NCI-H2107 (cell line): Measurements from ENCODE around the gene AKR1D1.
"Not testable (repeated sequence)": the region's sequence is repeated elsewhere in the genome, so short reads cannot be mapped to it uniquely, and the experiment has no call there.

ENCODE experiments used
- DNase-seq: peaks from one replicate; lab custom pipeline; 2025; lab: John Stamatoyannopoulos, UW

Gene AKR1D1

GRCh38 chr7:138122162-138122561, 45.9 kb downstream of the AKR1D1 start:
- DNase-seq: no peak

GRCh38 chr7:138125119-138125518, 48.9 kb downstream of the AKR1D1 start:
- no peak for DNase-seq

GRCh38 chr7:138125598-138126111, 49.4 kb downstream of the AKR1D1 start:
- no peak for DNase-seq

GRCh38 chr7:138126928-138127327, 50.7 kb downstream of the AKR1D1 start:
- no peak for DNase-seq

DNA sequence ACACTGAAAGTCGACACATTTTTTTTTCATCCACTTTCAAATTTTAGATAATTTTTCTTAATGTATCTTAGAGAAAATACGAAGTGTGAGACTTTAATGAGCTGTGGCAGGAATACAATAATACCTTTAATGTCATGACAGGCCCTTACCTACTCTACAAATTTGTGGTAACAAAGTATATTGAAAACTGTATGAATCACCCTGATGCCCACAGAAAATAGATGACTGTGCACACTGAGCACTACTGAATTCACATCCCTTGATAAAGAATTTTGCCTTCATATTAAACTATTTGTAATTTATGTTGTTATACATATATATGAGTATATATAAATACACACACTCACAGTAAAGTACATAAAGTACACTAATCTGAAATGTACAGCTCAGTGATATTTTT, 51.7 kb downstream of the AKR1D1 start:
- no peak for DNase-seq

GRCh38 chr7:138129551-138130165, 53.4 kb downstream of the AKR1D1 start:
- DNase-seq: no peak

DNA sequence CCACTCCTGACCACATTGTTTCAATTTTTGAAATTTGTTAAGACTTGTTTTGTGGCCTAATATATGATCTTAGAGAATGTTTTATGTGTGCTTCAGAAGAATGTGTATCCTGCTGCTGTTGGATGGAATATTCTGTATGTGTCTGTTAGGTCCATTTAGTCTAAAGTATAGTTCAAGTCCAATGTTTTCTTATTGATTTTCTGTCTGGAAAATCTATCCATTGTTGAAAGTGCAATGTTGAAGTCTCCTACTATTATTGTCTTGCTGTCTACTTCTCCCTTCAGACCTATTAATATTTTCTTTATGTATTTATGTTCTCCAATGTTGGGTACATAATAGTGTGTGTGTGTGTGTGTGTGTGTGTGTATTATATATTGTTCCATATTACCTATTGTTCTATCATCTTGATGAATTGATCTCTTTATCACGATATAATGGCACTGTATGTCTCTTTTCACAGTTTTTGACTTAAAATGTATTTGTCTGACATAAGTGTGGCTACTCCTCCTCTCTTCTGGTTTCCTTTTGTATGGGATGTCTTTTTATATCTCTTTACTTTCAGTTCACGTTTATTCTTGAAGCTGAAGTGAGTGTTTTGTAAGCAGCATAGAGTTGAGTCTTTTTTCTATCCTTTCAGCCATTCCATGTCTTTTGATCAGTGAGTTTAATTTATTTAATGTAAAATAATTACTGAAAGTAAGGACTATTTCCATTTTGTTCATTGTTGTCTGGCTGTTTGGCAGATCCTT, 61.3 kb downstream of the AKR1D1 start:
- DNase-seq: no peak

GRCh38 chr7:138138244-138138643, 62.0 kb downstream of the AKR1D1 start:
- DNase-seq: no peak

DNA sequence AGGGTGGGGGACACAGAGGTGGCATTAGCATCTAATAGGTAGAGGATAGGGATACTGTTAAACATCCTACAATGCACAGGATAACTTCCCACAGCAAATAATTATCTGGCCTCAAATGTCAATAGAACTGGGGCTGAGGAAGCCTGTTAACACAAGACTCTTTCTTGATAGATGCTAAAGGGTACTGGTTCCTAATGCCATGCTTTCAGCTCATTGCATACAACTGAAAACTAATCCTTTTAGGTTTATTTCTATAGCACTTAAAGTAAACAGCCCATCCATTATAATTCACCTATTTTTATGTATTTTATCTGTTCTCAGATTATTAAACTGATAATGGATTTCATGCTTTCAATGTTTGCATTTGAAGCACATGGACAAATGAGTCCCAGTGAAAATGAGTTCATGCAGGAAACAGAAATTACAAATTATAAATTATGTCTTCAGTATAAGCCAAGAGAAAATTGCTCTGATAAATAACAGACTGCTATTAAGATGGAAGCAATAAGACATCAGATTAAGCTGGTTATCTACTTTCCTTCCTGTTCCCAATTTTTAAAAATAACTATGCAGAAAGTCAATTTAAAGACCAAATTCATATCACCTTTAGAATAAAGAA, 66.4 kb downstream of the AKR1D1 start:
- DNase-seq: no peak

GRCh38 chr7:138144958-138145357, 68.7 kb downstream of the AKR1D1 start:
- no peak for DNase-seq

DNA sequence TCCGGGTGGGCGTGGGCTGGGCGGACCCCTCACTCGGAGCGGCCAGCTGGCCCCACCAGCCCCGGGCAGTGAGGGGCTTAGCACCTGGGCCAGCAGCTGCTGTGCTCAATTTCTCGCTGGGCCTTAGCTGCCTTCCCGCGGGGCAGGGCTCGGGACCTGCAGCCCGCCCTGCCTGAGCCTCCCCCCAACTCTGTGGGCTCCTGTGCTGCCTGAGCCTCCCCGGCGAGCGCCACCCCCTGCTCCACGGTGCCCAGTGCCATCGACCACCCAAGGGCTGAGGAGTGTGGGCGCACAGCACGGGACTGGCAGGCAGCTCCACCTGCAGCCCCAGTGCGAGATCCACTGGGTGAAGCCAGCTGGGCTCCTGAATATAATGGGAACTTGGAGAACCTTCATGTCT, 70.0 kb downstream of the AKR1D1 start:
- DNase-seq: not testable (repeated sequence)

- DNase-seq: not testable (repeated sequence)
These were observed 70.8 kb downstream of the AKR1D1 start for GRCh38 chr7:138146757-138147734.

GRCh38 chr7:138151731-138152577, 75.7 kb downstream of the AKR1D1 start:
- no peak for DNase-seq

DNA sequence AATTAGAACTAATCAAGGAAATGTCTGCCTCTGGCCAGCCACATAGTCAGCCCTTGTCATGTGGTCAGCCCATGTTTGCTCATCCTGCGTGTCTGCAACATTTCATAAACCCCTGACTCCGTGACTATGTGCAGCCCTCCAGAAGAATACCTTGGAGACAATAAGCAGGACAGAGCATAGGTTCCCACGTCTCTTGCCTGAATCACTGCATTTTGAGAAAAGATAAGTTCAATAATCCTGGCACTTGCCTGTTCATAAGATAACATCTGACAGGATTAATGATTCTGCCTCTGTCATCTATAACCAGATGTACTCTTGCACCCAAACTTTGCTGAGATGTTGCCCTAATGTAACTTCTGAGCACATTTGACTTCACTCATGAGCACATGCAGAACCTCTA, 78.4 kb downstream of the AKR1D1 start:
- no peak for DNase-seq

- DNase-seq: no peak
These were observed 81.4 kb downstream of the AKR1D1 start for GRCh38 chr7:138157702-138158101.

DNA sequence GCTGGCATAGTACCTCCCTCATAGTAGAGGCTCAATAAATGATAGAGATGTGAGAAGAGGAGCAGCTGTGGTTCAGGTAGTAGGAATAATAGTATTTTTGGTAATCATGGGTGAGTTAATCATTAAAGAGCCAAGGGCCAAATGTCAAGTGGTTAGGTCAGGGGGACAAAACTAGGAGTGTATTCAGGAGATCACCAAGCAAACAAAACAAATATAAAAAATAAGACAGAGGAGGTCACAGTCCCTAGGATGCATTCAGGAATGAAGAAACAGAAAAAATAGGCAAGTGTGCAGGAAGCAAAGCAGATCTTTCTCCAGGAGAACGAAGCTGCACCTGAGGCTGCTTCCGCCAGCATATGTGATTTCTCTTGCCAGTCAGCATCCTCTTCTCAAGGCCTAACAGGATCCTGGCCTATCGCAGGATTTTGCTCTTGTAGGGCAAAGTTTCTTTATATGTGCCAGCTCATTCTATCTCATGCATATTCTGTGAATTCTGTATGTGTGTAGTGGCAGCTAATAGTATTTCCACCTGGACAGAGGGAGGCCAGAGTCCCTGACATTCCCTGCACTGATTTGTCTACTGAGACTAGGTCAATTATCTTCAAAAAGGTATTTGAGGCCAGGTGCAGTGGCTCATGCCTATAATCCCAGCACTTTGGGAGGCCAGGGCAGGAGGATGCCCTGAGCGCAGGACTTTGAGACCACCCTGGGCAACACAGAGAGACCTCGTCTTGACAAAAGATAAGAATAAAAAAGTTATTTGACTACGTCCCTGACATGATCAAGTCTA, 82.7 kb downstream of the AKR1D1 start:
- DNase-seq: no peak

- peak; percentile 85 for DNase-seq
These were observed 85.4 kb downstream of the AKR1D1 start for GRCh38 chr7:138161600-138162081.

DNA sequence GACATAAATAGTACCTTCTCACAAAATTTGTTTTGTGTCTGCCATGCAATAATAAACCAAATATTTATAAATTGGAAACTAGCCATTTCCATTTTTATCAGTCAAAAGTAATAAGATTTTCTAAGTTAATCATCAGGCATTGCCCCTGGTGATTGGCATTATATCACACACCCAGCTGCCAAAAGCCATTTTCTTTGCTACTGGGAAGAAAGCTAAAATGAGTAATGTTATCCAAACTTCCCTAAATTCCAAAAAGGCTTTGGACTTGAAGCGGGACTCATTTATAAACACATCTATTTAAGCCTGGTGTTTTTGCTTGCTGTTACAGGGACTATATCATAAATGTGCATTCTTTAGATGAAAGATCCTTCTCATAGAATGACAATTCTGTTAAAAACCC, 86.0 kb downstream of the AKR1D1 start:
- no peak for DNase-seq

DNA sequence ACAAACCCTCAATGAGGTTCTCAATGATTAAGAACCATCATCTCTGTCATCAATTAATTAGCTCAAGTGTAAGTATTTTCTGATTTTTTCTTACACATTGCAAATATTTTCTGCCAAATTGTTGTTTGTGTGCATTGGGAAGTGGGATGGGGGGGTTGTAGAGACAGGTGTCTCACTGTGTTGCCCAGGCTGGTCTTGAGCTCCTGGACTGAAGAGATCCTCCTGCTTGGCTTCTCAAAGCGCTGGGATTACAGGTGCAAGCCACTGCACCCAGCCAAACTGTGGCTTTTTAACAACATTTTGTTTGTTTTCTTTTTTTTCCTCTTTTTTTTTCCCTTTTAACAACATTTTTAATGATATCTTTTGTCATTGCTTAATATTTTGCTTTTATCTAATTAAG, 87.5 kb downstream of the AKR1D1 start:
- no peak for DNase-seq

GRCh38 chr7:138164804-138165203, 88.5 kb downstream of the AKR1D1 start:
- no peak for DNase-seq
